ENCODE results near the gene EPB41L3. TPM values are rescaled to one million over a fixed set of nuclear protein-coding genes. Genes with fewer than 3 reads are reported as not detected.

Gene EPB41L3
- polyA plus RNA-seq, 1 donor: 65.5 TPM

GRCh38 chr18:5534845-5535244 is 9.0 kb downstream of the EPB41L3 start:
- Histone ChIP-seq H3K4me3 (ENCODE audit: low read length) (no peak overlapping the region), H3K4me1 (ENCODE audit: control insufficient read depth, insufficient read depth, low read length) (no peaks in the 10 kb centered on the region), H3K27me3 (ENCODE audit: control insufficient read depth, insufficient read depth, low read length) (no peaks in the 10 kb centered on the region), H3K9me3 (ENCODE audit: control insufficient read depth, low read depth, low read length) (no peaks in the 10 kb centered on the region), H3K27ac (ENCODE audit: low read length) (no peak overlapping the region), H3K36me3 (ENCODE audit: control insufficient read depth, insufficient read depth, low read length) (no peaks in the 10 kb centered on the region)
- no CpG with 5 or more reads among the region's 5 CpGs for WGBS (ENCODE audit: insufficient coverage, low lambda C conversion rate)
- no peak for DNase-seq

DNA sequence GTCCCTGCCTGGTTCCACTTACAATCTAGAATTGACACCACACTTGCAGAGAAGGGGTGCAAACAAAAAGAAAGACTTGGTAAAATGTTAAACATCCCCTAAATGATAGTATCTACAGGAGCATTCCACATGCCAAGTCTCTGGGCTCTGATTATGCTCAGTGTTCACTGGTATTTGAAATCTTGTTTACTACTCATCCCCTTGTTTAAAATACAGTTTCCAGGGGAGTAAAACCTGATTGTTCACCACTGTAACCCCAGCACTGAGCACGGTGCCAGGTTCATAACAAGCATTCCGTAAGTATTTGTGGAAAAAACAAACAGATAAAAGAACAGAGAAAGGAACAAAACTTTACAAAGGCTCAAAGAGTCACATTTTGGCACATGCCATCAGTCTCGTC is 11.7 kb downstream of the EPB41L3 start:
- Histone ChIP-seq H3K36me3 (ENCODE audit: control insufficient read depth, insufficient read depth, low read length) (no peaks in the 10 kb centered on the region), H3K27ac (ENCODE audit: low read length) (no peak overlapping the region), H3K4me3 (ENCODE audit: low read length) (no peak overlapping the region), H3K27me3 (ENCODE audit: control insufficient read depth, insufficient read depth, low read length) (no peaks in the 10 kb centered on the region), H3K9me3 (ENCODE audit: control insufficient read depth, low read depth, low read length) (no peaks in the 10 kb centered on the region), H3K4me1 (ENCODE audit: control insufficient read depth, insufficient read depth, low read length) (no peaks in the 10 kb centered on the region)
- no peak for DNase-seq
- WGBS (ENCODE audit: insufficient coverage, low lambda C conversion rate): 83% methylated on average over 1 of the region's 3 CpGs

- H3K27ac ChIP-seq (ENCODE audit: low read length): no peak overlapping the region
- WGBS (ENCODE audit: insufficient coverage, low lambda C conversion rate): no CpG with 5 or more reads among the region's 8 CpGs
Measured at GRCh38 chr18:5530629-5531178, 13.1 kb downstream of the EPB41L3 start.

DNA sequence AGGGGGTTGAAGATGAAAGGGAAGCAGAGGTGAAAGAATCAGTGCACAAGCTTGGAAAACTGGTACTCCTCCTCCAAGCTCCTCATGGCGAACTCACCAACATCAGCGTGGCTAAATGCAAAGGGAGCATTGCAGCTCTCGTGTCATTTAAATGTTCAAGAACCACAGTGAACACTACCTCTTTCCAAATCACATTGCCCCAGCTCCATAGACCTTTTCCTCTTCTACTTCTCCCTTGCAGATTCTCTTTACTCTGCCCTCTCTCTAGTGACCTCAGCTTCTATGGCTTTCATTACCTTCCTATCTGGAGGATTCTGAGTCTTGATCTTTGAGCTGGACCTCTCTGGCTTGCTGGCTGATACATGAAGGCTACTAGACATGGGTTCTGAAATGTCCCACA is 14.3 kb downstream of the EPB41L3 start:
- H3K4me3 ChIP-seq (ENCODE audit: low read length): no peak overlapping the region
- 79% methylated on average over 3 of the region's 3 CpGs for WGBS (ENCODE audit: insufficient coverage, low lambda C conversion rate)
- no peaks in the 10 kb centered on the region for H3K27me3 ChIP-seq (ENCODE audit: control insufficient read depth, insufficient read depth, low read length)
- no peaks in the 10 kb centered on the region for H3K4me1 ChIP-seq (ENCODE audit: control insufficient read depth, insufficient read depth, low read length)
- no peaks in the 10 kb centered on the region for H3K9me3 ChIP-seq (ENCODE audit: control insufficient read depth, low read depth, low read length)
- no peaks in the 10 kb centered on the region for H3K36me3 ChIP-seq (ENCODE audit: control insufficient read depth, insufficient read depth, low read length)
- no peak for DNase-seq
- no peak overlapping the region for H3K27ac ChIP-seq (ENCODE audit: low read length)

More at GRCh38 chr18:5530629-5531178, 13.1 kb downstream of the EPB41L3 start:
- Histone ChIP-seq H3K36me3 (ENCODE audit: control insufficient read depth, insufficient read depth, low read length) (no peaks in the 10 kb centered on the region), H3K4me3 (ENCODE audit: low read length) (no peak overlapping the region), H3K9me3 (ENCODE audit: control insufficient read depth, low read depth, low read length) (no peaks in the 10 kb centered on the region), H3K4me1 (ENCODE audit: control insufficient read depth, insufficient read depth, low read length) (no peaks in the 10 kb centered on the region), H3K27me3 (ENCODE audit: control insufficient read depth, insufficient read depth, low read length) (no peaks in the 10 kb centered on the region)
- DNase-seq: no peak

- Histone ChIP-seq H3K4me1 (ENCODE audit: control insufficient read depth, insufficient read depth, low read length) (no peaks in the 10 kb centered on the region), H3K27me3 (ENCODE audit: control insufficient read depth, insufficient read depth, low read length) (no peaks in the 10 kb centered on the region), H3K27ac (ENCODE audit: low read length) (no peak overlapping the region), H3K4me3 (ENCODE audit: low read length) (no peak overlapping the region), H3K9me3 (ENCODE audit: control insufficient read depth, low read depth, low read length) (no peaks in the 10 kb centered on the region), H3K36me3 (ENCODE audit: control insufficient read depth, insufficient read depth, low read length) (no peaks in the 10 kb centered on the region)
- DNase-seq: peak in 1 of 2 donors; percentile 32
- 50% methylated on average over 1 of the region's 6 CpGs for WGBS (ENCODE audit: insufficient coverage, low lambda C conversion rate)
Measured at GRCh38 chr18:5527603-5528002, 16.2 kb downstream of the EPB41L3 start.

DNA sequence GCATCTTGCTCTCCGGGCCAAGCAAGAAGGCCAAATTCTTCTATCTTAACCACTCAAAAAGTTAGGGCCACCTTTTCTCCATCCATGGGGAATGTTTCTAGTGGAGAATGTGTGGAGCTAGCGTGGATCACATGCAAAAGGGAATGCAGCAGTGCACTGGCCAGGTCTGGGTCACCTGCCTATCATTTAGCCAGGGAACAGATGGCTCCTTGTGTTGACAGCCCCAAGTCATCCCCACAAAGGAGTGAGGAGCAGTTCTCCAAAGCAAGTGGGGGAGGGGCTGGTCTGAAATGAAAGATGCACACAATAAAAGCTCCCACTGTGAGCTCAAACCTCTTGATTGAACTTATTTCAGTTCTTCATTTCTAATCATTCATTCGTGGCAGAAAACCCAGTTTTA is 19.1 kb downstream of the EPB41L3 start:
- no peak overlapping the region for H3K4me3 ChIP-seq (ENCODE audit: low read length)
- 100% methylated on average over 1 of the region's 3 CpGs for WGBS (ENCODE audit: insufficient coverage, low lambda C conversion rate)
- no peak for DNase-seq
- H3K4me1 ChIP-seq (ENCODE audit: control insufficient read depth, insufficient read depth, low read length): no peaks in the 10 kb centered on the region
- H3K27ac ChIP-seq (ENCODE audit: low read length): no peak overlapping the region
- no peaks in the 10 kb centered on the region for H3K27me3 ChIP-seq (ENCODE audit: control insufficient read depth, insufficient read depth, low read length)
- no peaks in the 10 kb centered on the region for H3K9me3 ChIP-seq (ENCODE audit: control insufficient read depth, low read depth, low read length)
- no peaks in the 10 kb centered on the region for H3K36me3 ChIP-seq (ENCODE audit: control insufficient read depth, insufficient read depth, low read length)

DNA sequence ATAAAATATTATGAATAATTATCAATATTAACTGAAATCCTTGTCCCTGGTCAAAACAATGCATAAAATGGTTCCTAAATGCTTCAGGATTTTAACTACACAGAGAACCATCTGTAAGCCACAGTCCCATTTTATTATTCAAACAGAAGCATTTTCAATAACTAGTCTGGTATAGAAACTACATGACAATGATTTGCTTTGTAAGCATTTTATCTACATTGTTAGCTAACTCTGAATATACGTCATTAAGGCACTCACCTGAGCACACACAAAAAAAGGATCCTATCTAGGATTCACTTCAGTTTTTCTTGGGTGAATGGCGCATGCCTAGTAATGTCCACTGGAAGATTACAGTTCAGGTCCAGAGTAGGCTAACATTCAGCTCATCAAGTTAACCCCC is 22.8 kb downstream of the EPB41L3 start:
- no peaks in the 10 kb centered on the region for H3K27me3 ChIP-seq (ENCODE audit: control insufficient read depth, insufficient read depth, low read length)
- no CpG with 5 or more reads among the region's 2 CpGs for WGBS (ENCODE audit: insufficient coverage, low lambda C conversion rate)
- H3K27ac ChIP-seq (ENCODE audit: low read length): no peak overlapping the region
- H3K9me3 ChIP-seq (ENCODE audit: control insufficient read depth, low read depth, low read length): no peaks in the 10 kb centered on the region
- no peaks in the 10 kb centered on the region for H3K36me3 ChIP-seq (ENCODE audit: control insufficient read depth, insufficient read depth, low read length)
- no peaks in the 10 kb centered on the region for H3K4me1 ChIP-seq (ENCODE audit: control insufficient read depth, insufficient read depth, low read length)
- DNase-seq: no peak
- no peak overlapping the region for H3K4me3 ChIP-seq (ENCODE audit: low read length)

DNA sequence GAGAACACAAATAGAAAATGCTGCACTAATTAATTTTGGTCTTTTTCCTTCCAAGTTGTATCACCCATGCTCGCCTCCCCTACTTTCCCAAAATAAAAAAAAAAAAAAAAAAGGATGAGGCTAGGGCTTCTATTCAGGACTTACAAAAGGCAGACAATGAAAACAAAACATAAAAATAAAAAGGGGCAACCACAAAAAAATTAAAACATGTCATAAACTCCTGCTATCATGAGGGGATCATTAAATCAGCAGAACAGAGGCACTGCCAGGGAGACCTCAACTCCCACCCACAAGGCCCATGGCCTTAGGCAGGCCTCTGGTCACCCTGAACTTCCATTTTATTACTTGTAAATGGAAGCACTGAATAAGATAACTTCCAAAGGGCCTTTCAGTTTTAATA is 23.3 kb downstream of the EPB41L3 start:
- Histone ChIP-seq H3K4me3 (ENCODE audit: low read length) (no peak overlapping the region), H3K27me3 (ENCODE audit: control insufficient read depth, insufficient read depth, low read length) (no peaks in the 10 kb centered on the region), H3K36me3 (ENCODE audit: control insufficient read depth, insufficient read depth, low read length) (no peaks in the 10 kb centered on the region), H3K4me1 (ENCODE audit: control insufficient read depth, insufficient read depth, low read length) (no peaks in the 10 kb centered on the region), H3K9me3 (ENCODE audit: control insufficient read depth, low read depth, low read length) (no peaks in the 10 kb centered on the region), H3K27ac (ENCODE audit: low read length) (no peak overlapping the region)
- WGBS (ENCODE audit: insufficient coverage, low lambda C conversion rate): 88% methylated on average over 1 of the region's 1 CpG
- no peak for DNase-seq

DNA sequence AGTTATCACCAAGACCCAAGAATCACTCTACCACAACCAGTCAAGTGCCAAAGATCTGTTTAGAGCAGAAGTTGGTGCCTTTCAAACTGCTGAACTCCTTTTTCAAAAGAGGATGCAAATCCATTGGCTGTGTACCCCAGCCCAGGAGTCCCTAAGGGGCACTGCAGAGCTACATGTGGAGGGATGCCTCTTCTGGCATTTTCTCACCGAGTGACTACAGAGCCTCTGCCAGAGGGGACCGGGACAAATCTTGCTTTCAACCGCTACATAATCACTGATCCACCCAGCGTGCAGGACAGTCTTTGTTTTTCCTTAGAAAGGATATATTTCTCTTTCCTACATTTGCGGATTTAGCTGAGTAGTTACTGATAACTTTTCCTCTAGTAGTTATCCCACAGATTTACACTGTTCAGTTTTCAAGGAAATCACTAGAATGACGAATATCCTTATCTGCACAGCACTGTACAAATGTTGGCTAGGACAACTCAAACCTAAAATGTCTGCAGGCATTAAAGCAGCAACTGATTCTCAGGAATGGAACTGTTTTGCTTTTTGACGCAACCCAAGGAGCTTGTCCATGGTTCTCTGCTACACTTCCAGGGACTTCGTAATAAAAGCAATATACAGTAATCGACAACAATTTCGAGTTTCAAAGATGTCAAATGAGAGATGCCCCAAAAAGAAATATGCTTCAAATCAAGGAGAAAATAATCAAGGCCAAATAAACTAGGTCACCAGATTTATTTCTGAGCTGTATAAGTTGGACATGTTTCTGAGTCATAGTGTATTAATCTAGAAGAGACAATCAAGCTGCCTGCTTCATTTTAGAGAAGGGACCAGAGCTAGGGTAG is 24.1 kb downstream of the EPB41L3 start:
- Histone ChIP-seq H3K4me1 (ENCODE audit: control insufficient read depth, insufficient read depth, low read length) (no peaks in the 10 kb centered on the region), H3K9me3 (ENCODE audit: control insufficient read depth, low read depth, low read length) (no peaks in the 10 kb centered on the region), H3K27ac (ENCODE audit: low read length) (no peak overlapping the region), H3K27me3 (ENCODE audit: control insufficient read depth, insufficient read depth, low read length) (no peaks in the 10 kb centered on the region), H3K4me3 (ENCODE audit: low read length) (no peak overlapping the region), H3K36me3 (ENCODE audit: control insufficient read depth, insufficient read depth, low read length) (no peaks in the 10 kb centered on the region)
- WGBS (ENCODE audit: insufficient coverage, low lambda C conversion rate): 94% methylated on average over 3 of the region's 10 CpGs
- no peak for DNase-seq

DNA sequence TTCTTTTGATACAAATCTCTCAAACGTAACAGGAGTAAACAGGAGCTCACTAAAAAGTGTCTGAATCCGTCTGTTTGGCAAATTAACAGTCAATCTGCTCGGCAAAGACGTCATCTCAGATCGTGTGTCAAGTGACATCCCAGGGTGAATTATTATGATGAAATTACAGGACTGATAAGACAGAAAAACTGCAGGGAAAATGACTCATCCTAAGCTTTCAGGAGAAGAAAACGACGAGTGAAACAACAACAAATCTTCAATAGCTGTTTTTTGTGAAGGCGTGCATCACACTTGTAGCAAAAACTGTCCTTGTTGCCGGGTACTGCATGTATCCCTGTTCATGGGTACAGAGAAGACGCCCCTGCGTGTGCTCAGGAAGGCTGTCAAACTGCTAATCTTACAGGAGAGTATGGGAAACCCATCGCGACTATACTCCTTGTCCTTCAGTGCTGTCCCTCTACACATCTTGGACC is 24.9 kb downstream of the EPB41L3 start:
- Histone ChIP-seq H3K27me3 (ENCODE audit: control insufficient read depth, insufficient read depth, low read length) (no peaks in the 10 kb centered on the region), H3K9me3 (ENCODE audit: control insufficient read depth, low read depth, low read length) (no peaks in the 10 kb centered on the region), H3K27ac (ENCODE audit: low read length) (no peak overlapping the region), H3K36me3 (ENCODE audit: control insufficient read depth, insufficient read depth, low read length) (no peaks in the 10 kb centered on the region), H3K4me1 (ENCODE audit: control insufficient read depth, insufficient read depth, low read length) (no peaks in the 10 kb centered on the region), H3K4me3 (ENCODE audit: low read length) (no peak overlapping the region)
- no peak for DNase-seq
- WGBS (ENCODE audit: insufficient coverage, low lambda C conversion rate): 47% methylated on average over 3 of the region's 13 CpGs
